Activated CD4-positive, alpha-beta T cell treated with anti-CD3 and anti-CD28 coated beads for 36 hours (primary cell): Measurements from ENCODE around the gene SEBOX. TPM values are rescaled to one million over a fixed set of nuclear protein-coding genes. Genes with fewer than 3 reads are reported as not detected.

Experiments used
- ATAC-seq: fragments of 200-7000 bp; cut with Tn5 transposase; one replicate; pipeline ENCODE4 v1.10.0; 2021; ENCODE audit warnings: mild to moderate bottlenecking, moderate library complexity
- CTCF ChIA-PET: fragments of 350-600 bp; sonication (Branson Sonifier 250); formaldehyde crosslinking; loops from one replicate; lab custom pipeline; 2021; ENCODE audit warnings: antibody characterized with exemption; lab: Charles Lee
- POLR2A ChIA-PET: fragments of 350-600 bp; sonication (Branson Sonifier 250); formaldehyde crosslinking; loops from one replicate; lab custom pipeline; 2021; ENCODE audit warnings: antibody characterized with exemption, inconsistent platforms; lab: Charles Lee
- DNase-seq: peaks from one replicate; pipeline ENCODE4 v3.0.0-alpha.2; 2020
- H3K27ac Mint-ChIP-seq: one replicate; pipeline ENCODE4 v1.8.0; 2021; ENCODE audit warnings: mixed read lengths
- H3K27me3 Mint-ChIP-seq: one replicate; pipeline ENCODE4 v1.8.0; 2021; ENCODE audit warnings: mixed read lengths
- H3K36me3 Mint-ChIP-seq: one replicate; pipeline ENCODE4 v1.8.0; 2021; ENCODE audit warnings: low read depth, mixed read lengths
- H3K4me1 Mint-ChIP-seq: one replicate; pipeline ENCODE4 v1.8.0; 2021; ENCODE audit warnings: mixed read lengths
- H3K4me3 Mint-ChIP-seq: one replicate; pipeline ENCODE4 v1.8.0; 2021; ENCODE audit warnings: mild to moderate bottlenecking, moderate library complexity, mixed read lengths
- H3K9me3 Mint-ChIP-seq: one replicate; pipeline ENCODE4 v1.8.0; 2021; ENCODE audit warnings: low read depth, mixed read lengths
- intact Hi-C, 2 experiments: fragments of 100-400 bp; cut with DNase I in 1 of 2; cut with micrococcal nuclease in 1 of 2; formaldehyde crosslinking; loops; one replicate each; pipeline versions ENCODE4 v1.14.2 to v1.15.1; 2022 to 2024; cut with DNase I, micrococcal nuclease
- total RNA-seq, 2 experiments: library from RNA; stranded (reverse); gene quantifications; one replicate each; pipeline ENCODE4 v1.2.3, GENCODE V29; 2021

SEBOX gene
- total RNA-seq, 2 experiments from 2014 or later, result not detected

- Mint-ChIP-seq H3K4me3 (no peak overlapping the region), H3K27ac (no peak overlapping the region), H3K4me1 (no peaks in the 10 kb centered on the region), H3K27me3 (no peaks in the 10 kb centered on the region), H3K36me3 (peaks cover 38% of the 10 kb centered on the region), H3K9me3 (no peaks in the 10 kb centered on the region)
- POLR2A ChIA-PET, result interaction anchor here (1.0 kb wide), 1 partner anchor 14 kb away, joined by 7 read pairs; no protein-coding TSS in a partner anchor
- DNase-seq (no peak), ATAC-seq (no peak)
- CTCF ChIA-PET, result interaction anchor here (0.6 to 1.1 kb wide), 6 partner anchors 15 to 999 kb away, joined by 3 to 8 read pairs (median 3); partner anchors contain the start of gene SLC46A1
- intact Hi-C loops, result no loop called here
Measured at GRCh38 chr17:28391401-28391800, 26.4 kb upstream of the SEBOX start.

GRCh38 chr17:28390984-28391383 is 26.0 kb upstream of the SEBOX start:
- H3K27me3 Mint-ChIP-seq, result no peaks in the 10 kb centered on the region
- no peak overlapping the region for H3K27ac Mint-ChIP-seq
- ChIA-PET POLR2A (interaction anchor here (1.0 kb wide), 1 partner anchor 14 kb away, joined by 7 read pairs; no protein-coding TSS in a partner anchor), CTCF (interaction anchor here (0.6 to 1.1 kb wide), 4 partner anchors 44 to 998 kb away, joined by 3 to 8 read pairs (median 3); no protein-coding TSS in a partner anchor)
- intact Hi-C loops, result no loop called here
- ATAC-seq (no peak), DNase-seq (no peak)
- peaks cover 38% of the 10 kb centered on the region for H3K36me3 Mint-ChIP-seq
- H3K4me1 Mint-ChIP-seq, result no peaks in the 10 kb centered on the region
- H3K4me3 Mint-ChIP-seq, result no peak overlapping the region
- H3K9me3 Mint-ChIP-seq, result no peaks in the 10 kb centered on the region

GRCh38 chr17:28390563-28390962 is 25.6 kb upstream of the SEBOX start:
- Mint-ChIP-seq H3K4me1 (peaks cover under 1% of the 10 kb centered on the region), H3K27ac (no peak overlapping the region), H3K9me3 (no peaks in the 10 kb centered on the region), H3K4me3 (no peak overlapping the region), H3K36me3 (peaks cover 38% of the 10 kb centered on the region), H3K27me3 (no peaks in the 10 kb centered on the region)
- CTCF ChIA-PET, result no interaction called here
- intact Hi-C loops, result no loop called here
- no peak for ATAC-seq
- POLR2A ChIA-PET, result interaction anchor here (1.0 kb wide), 1 partner anchor 15 kb away, joined by 7 read pairs; no protein-coding TSS in a partner anchor
- no peak for DNase-seq

GRCh38 chr17:28390141-28390540 is 25.1 kb upstream of the SEBOX start:
- no peak for DNase-seq
- H3K27me3 Mint-ChIP-seq, result no peaks in the 10 kb centered on the region
- H3K36me3 Mint-ChIP-seq, result peaks cover 42% of the 10 kb centered on the region
- POLR2A ChIA-PET, result interaction anchor here (1.0 kb wide), 1 partner anchor 15 kb away, joined by 7 read pairs; no protein-coding TSS in a partner anchor
- H3K4me3 Mint-ChIP-seq, result no peak overlapping the region
- H3K4me1 Mint-ChIP-seq, result peaks cover 4% of the 10 kb centered on the region
- no peaks in the 10 kb centered on the region for H3K9me3 Mint-ChIP-seq
- no peak overlapping the region for H3K27ac Mint-ChIP-seq
- ATAC-seq, result no peak
- CTCF ChIA-PET, result no interaction called here
- intact Hi-C loops, result no loop called here

- Mint-ChIP-seq H3K9me3 (no peaks in the 10 kb centered on the region), H3K4me1 (peaks cover 13% of the 10 kb centered on the region), H3K27ac (no peak overlapping the region), H3K4me3 (no peak overlapping the region), H3K27me3 (peaks cover 4% of the 10 kb centered on the region), H3K36me3 (peaks cover 36% of the 10 kb centered on the region)
- no peak for DNase-seq
- no peak for ATAC-seq
- POLR2A ChIA-PET, result no interaction called here
- intact Hi-C loops, result loop anchor here in 1 of 2 experiments (5.0 kb wide), 1 partner anchor 51 kb away; the partner anchor contains the start of genes IFT20 and TNFAIP1
- CTCF ChIA-PET, result no interaction called here
Measured at GRCh38 chr17:28388106-28388505, 23.1 kb upstream of the SEBOX start.

GRCh38 chr17:28386391-28386790 is 21.4 kb upstream of the SEBOX start:
- Mint-ChIP-seq H3K36me3 (peaks cover 37% of the 10 kb centered on the region), H3K4me1 (peaks cover 15% of the 10 kb centered on the region), H3K4me3 (no peak overlapping the region), H3K27ac (no peak overlapping the region), H3K27me3 (peaks cover 9% of the 10 kb centered on the region), H3K9me3 (no peaks in the 10 kb centered on the region)
- CTCF ChIA-PET, result interaction anchor here (1.0 kb wide), 1 partner anchor 15 kb away, joined by 3 read pairs; the partner anchor contains the start of gene SARM1
- intact Hi-C loops, result loop anchor here in 1 of 2 experiments (5.0 kb wide), 1 partner anchor 49 kb away; the partner anchor contains the start of genes IFT20 and TNFAIP1
- POLR2A ChIA-PET, result no interaction called here
- DNase-seq (no peak), ATAC-seq (no peak)

GRCh38 chr17:28385406-28385805 is 20.4 kb upstream of the SEBOX start:
- H3K4me1 Mint-ChIP-seq, result peaks cover 17% of the 10 kb centered on the region
- H3K36me3 Mint-ChIP-seq, result peaks cover 32% of the 10 kb centered on the region
- peak overlapping the region; percentile 86 for H3K4me3 Mint-ChIP-seq
- DNase-seq, result peak; percentile 49
- intact Hi-C loops, result loop anchor here (2.0 to 5.0 kb wide), 2 partner anchors 31 to 48 kb away; partner anchors contain the start of genes IFT20 (in 1 of the 2) and TNFAIP1 (in 1 of the 2)
- ATAC-seq, result peak; percentile 23
- no peaks in the 10 kb centered on the region for H3K9me3 Mint-ChIP-seq
- ChIA-PET POLR2A (no interaction called here), CTCF (interaction anchor here (0.6 to 1.8 kb wide), 5 partner anchors 12 to 166 kb away, joined by 3 to 5 read pairs (median 4); partner anchors contain the start of gene POLDIP2)
- peak overlapping the region; percentile 47 for H3K27ac Mint-ChIP-seq
- peaks cover 11% of the 10 kb centered on the region for H3K27me3 Mint-ChIP-seq

GRCh38 chr17:28385037-28385400 is 20.0 kb upstream of the SEBOX start:
- peaks cover 31% of the 10 kb centered on the region for H3K36me3 Mint-ChIP-seq
- H3K4me3 Mint-ChIP-seq, result peak overlapping the region; percentile 86
- H3K27me3 Mint-ChIP-seq, result peaks cover 11% of the 10 kb centered on the region
- DNase-seq (peak; percentile 26), ATAC-seq (peak; percentile 17)
- peaks cover 17% of the 10 kb centered on the region for H3K4me1 Mint-ChIP-seq
- H3K27ac Mint-ChIP-seq, result peak overlapping the region; percentile 73
- ChIA-PET POLR2A (no interaction called here), CTCF (interaction anchor here (1.2 to 1.8 kb wide), 4 partner anchors 12 to 166 kb away, joined by 3 to 5 read pairs (median 4); partner anchors contain the start of gene POLDIP2)
- intact Hi-C loops, result loop anchor here (2.0 to 5.0 kb wide), 2 partner anchors 32 to 48 kb away; partner anchors contain the start of genes IFT20 (in 1 of the 2) and TNFAIP1 (in 1 of the 2)
- H3K9me3 Mint-ChIP-seq, result no peaks in the 10 kb centered on the region

GRCh38 chr17:28384281-28385036 is 19.5 kb upstream of the SEBOX start:
- Mint-ChIP-seq H3K27me3 (peaks cover 11% of the 10 kb centered on the region), H3K9me3 (no peaks in the 10 kb centered on the region), H3K27ac (peak overlapping the region; percentile 73), H3K36me3 (peaks cover 29% of the 10 kb centered on the region), H3K4me3 (peak overlapping the region; percentile 86), H3K4me1 (peaks cover 17% of the 10 kb centered on the region)
- POLR2A ChIA-PET, result no interaction called here
- CTCF ChIA-PET, result interaction anchor here (0.9 to 1.8 kb wide), 6 partner anchors 11 to 167 kb away, joined by 3 to 5 read pairs (median 4); partner anchors contain the start of genes IFT20, POLDIP2 and TNFAIP1
- ATAC-seq (peak; percentile 93), DNase-seq (peak; percentile 85)
- intact Hi-C loops, result loop anchor here (1.0 to 5.0 kb wide), 6 partner anchors 13 to 65 kb away; partner anchors contain the start of genes IFT20 (in 2 of the 2), POLDIP2 (in 2 of the 2), TNFAIP1 (in 2 of the 2) and SARM1 (in 1 of the 2)

GRCh38 chr17:28381141-28381825 is 16.3 kb upstream of the SEBOX start:
- intact Hi-C loops, result no loop called here
- H3K36me3 Mint-ChIP-seq, result peaks cover 19% of the 10 kb centered on the region

More at GRCh38 chr17:28381141-28381825, 16.3 kb upstream of the SEBOX start:
- peak; percentile 67 for DNase-seq
- peaks cover 17% of the 10 kb centered on the region for H3K4me1 Mint-ChIP-seq
- no peak for ATAC-seq
- ChIA-PET POLR2A (no interaction called here), CTCF (interaction anchor here (0.7 to 1.7 kb wide), 3 partner anchors 22 to 27 kb away, joined by 3 to 4 read pairs (median 3); partner anchors contain the start of gene POLDIP2)
- no peaks in the 10 kb centered on the region for H3K9me3 Mint-ChIP-seq
- H3K27me3 Mint-ChIP-seq, result peaks cover 11% of the 10 kb centered on the region
- no peak overlapping the region for H3K27ac Mint-ChIP-seq
- H3K4me3 Mint-ChIP-seq, result no peak overlapping the region
